NCI-H2171 treated with DMSO at 0.1 percent for 48 hours (cell line): ENCODE measurements around the gene PCDHA8.
"Not testable (repeated sequence)": the region's sequence is repeated elsewhere in the genome, so short reads cannot be mapped to it uniquely, and the experiment has no call there.

Source experiments
- DNase-seq: peaks from one replicate; lab custom pipeline; 2025; lab: John Stamatoyannopoulos, UW

PCDHA8 gene

GRCh38 chr5:140875085-140876065 lies 34.4 kb downstream of the PCDHA8 start, which contains the start of gene PCDHA12:
PCDHA12 (plus strand) TSS chr5:140875308; CDS start chr5:140875473, 165 bp downstream.
- no peak for DNase-seq

- not testable (repeated sequence) for DNase-seq
Observed at GRCh38 chr5:140876541-140877261, 35.7 kb downstream of the PCDHA8 start.

GRCh38 chr5:140877262-140877581 lies 36.2 kb downstream of the PCDHA8 start:
- no peak for DNase-seq

GRCh38 chr5:140881889-140882590 lies 41.1 kb downstream of the PCDHA8 start, which contains the start of gene PCDHA13:
PCDHA13 (plus strand) TSS chr5:140882124; CDS start chr5:140882269, 145 bp downstream.
- DNase-seq: no peak

DNA sequence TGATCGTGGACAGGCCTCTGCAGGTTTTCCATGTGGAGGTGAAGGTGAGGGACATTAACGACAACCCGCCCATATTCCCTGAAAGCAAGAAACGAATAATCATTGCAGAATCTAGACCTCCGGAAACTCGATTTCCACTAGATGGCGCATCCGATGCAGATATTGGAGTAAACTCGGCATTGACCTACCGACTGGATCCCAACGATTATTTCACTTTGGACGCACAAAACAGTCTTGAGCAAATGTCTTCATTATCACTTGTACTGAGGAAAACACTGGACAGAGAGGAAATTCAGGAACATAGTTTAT lies 41.6 kb downstream of the PCDHA8 start:
- DNase-seq: no peak

DNA sequence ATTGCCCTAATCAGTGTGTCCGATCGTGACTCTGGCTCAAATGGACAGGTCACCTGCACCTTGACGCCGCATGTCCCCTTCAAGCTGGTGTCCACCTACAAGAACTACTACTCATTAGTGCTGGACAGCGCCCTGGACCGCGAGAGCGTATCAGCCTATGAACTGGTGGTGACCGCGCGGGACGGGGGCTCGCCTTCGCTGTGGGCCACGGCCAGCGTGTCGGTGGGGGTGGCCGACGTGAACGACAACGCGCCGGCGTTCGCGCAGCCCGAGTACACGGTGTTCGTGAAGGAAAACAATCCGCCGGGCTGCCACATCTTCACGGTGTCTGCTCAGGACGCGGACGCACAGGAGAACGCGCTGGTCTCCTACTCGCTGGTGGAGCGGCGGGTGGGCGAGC lies 42.4 kb downstream of the PCDHA8 start:
- DNase-seq: no peak

DNA sequence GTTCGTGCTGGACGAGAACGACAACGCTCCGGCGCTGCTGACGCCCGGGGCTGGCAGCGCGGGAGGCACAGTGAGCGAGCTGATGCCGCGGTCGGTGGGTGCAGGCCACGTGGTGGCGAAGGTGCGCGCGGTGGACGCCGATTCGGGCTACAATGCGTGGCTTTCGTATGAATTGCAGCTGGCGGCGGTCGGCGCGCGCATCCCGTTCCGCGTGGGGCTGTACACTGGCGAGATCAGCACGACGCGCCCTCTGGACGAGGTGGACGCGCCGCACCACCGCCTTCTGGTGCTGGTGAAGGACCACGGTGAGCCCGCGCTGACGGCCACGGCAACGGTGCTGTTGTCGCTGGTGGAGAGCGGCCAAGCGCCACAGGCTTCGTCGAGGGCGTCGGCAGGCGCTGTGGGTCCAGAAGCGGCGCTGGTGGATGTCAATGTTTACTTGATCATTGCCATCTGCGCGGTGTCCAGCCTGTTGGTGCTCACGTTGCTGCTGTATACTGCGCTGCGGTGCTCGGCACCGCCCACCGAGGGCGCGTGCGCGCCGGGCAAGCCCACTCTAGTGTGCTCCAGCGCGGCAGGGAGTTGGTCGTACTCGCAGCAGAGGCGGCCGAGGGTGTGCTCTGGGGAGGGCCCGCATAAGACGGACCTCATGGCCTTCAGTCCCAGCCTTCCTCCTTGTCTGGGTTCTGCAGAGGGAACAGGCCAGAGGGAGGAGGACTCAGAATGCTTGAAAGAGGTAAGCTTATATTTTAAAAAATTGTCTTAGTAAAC lies 43.1 kb downstream of the PCDHA8 start:
- no peak for DNase-seq
